Gastrocnemius medialis (tissue), 4 donors: ENCODE data around the gene SORBS1.

Experiments used
- POLR2A ChIP-seq, 2 donors: fragments of 450-650 bp; IDR thresholded peaks; one replicate each; pipeline ENCODE4 v1.6.1; 2017; ENCODE audit warnings: antibody characterized with exemption in 2 of 2, mild to moderate bottlenecking in 2 of 2, moderate library complexity in 2 of 2
- TF ChIP-seq, protein P1 (sequence below), 5 experiments: fragments of 450-650 bp in 3 of 5; fragments of 200-600 bp in 2 of 5; sonication (generic) in 2 of 5; IDR thresholded peaks in 4 of 5; conservative IDR thresholded peaks in 1 of 5; 1 replicate in 4 of 5; 2 replicates in 1 of 5; pipeline ENCODE4 v1.5.1; 2016 to 2019; ENCODE audit warnings: antibody characterized with exemption in 5 of 5, mild to moderate bottlenecking in 3 of 5, moderate library complexity in 3 of 5

DNA sequence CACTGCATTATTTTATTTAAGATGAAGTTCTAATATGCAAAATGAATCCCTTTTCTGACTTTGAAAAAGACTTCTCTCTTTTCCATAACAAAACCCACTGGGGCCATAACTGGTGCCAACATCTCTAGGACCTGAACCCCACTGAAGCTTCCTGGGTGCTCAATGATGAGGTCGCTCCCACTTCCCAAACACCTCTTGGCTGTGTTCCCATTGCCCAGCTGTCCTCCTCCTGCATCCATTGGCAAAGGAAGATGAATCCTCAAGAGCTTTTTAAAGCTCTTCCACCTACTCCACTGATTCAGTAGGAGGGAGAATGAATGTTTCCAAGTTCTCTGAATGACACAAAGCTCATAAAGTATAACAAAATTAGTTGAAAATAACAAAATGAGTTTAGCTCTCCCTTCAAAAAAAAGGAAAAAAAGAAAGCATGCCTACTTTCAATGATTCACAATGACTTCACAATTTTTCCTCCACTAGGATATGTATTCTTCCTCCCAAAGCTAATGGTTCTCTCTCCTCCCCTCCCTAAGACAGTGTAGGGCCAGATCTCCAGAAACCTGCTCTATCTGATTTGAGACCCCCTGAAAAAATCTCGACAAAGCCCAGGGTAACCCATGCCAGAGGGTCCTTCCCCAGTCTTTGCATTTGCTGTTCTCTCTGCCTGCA, 64.8 kb downstream of the SORBS1 start:
- no peak for TF ChIP-seq POLR2A (IDR thresholded peaks at IDR 0.05)
- TF ChIP-seq, protein P1, sequence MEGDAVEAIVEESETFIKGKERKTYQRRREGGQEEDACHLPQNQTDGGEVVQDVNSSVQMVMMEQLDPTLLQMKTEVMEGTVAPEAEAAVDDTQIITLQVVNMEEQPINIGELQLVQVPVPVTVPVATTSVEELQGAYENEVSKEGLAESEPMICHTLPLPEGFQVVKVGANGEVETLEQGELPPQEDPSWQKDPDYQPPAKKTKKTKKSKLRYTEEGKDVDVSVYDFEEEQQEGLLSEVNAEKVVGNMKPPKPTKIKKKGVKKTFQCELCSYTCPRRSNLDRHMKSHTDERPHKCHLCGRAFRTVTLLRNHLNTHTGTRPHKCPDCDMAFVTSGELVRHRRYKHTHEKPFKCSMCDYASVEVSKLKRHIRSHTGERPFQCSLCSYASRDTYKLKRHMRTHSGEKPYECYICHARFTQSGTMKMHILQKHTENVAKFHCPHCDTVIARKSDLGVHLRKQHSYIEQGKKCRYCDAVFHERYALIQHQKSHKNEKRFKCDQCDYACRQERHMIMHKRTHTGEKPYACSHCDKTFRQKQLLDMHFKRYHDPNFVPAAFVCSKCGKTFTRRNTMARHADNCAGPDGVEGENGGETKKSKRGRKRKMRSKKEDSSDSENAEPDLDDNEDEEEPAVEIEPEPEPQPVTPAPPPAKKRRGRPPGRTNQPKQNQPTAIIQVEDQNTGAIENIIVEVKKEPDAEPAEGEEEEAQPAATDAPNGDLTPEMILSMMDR (IDR thresholded peaks at IDR 0.05 in 4 of 5, conservative IDR thresholded peaks at IDR 0.05 in 1 of 5) = no peak
